ENCODE results near the gene DUSP5. TPM values are rescaled to one million over a fixed set of nuclear protein-coding genes. Genes with fewer than 3 reads are reported as not detected.
A peak's percentile ranks its signal among the peaks of the same experiment; 100 is the strongest.

The DUSP5 gene
- total RNA-seq (2014; rRNA removed; shearing (Covaris generic)) (0.06 and 0.08 TPM in 2 replicates), total RNA-seq (2022) (0.28 and 0.97 TPM in 2 replicates), Bru-seq, nascent RNA (percentile 51 among the genes with signal in this experiment), BruChase-seq, experiment 1, labeled RNA remaining after a 6-hour chase (percentile 29 among the genes with signal in this experiment), BruChase-seq, experiment 2, labeled RNA remaining after a 2-hour chase (percentile 42 among the genes with signal in this experiment)
- long read RNA-seq: 0 reads

GRCh38 chr10:110497438-110498086 lies at the start of gene DUSP5:
DUSP5 (plus strand) TSS chr10:110497907; CDS start chr10:110498122, 215 bp downstream.
- H3K79me2 ChIP-seq (ENCODE audit: insufficient read depth, low read depth, low read length): no peaks in the 10 kb centered on the region
- ChIA-PET CTCF (ENCODE audit: unreplicated experiment) (no interaction called here), POLR2A (interaction anchor here (1.1 to 1.5 kb wide), 3 partner anchors 14 to 56 kb away, joined by 4 to 6 read pairs (median 4); no protein-coding TSS in a partner anchor)
- H3K4me1 ChIP-seq (ENCODE audit: insufficient read depth, low read length, poor library complexity, severe bottlenecking): peaks cover 36% of the 10 kb centered on the region
- no peaks in the 10 kb centered on the region for H3K36me3 ChIP-seq (ENCODE audit: insufficient read depth, low read length)
- BruUV-seq (replicated peaks): no TSS peak
- peak within 1 kb of the TSS; percentile 70 for H3K4me3 ChIP-seq (ENCODE audit: low read depth, low read length, poor library complexity, severe bottlenecking)
- intact Hi-C loops (cut with micrococcal nuclease; ENCODE audit: unreplicated experiment): loop anchor here (1.0 to 2.0 kb wide), 2 partner anchors 83 to 187 kb away; no protein-coding TSS in a partner anchor
- TF ChIP-seq CTCF (conservative IDR thresholded peaks at IDR 0.05; ENCODE audit: low read length) (no peak), EZH2phosphoT487 (IDR thresholded peaks at IDR 0.05; ENCODE audit: borderline replicate concordance, low read depth, low read length) (no peak)
- no peak within 1 kb of the TSS for H3K27ac ChIP-seq (ENCODE audit: low read depth, low read length, poor library complexity, severe bottlenecking)
- no peaks in the 10 kb centered on the region for H3K9me3 ChIP-seq (ENCODE audit: low read length)
- peak; percentile 96 for DNase-seq (ENCODE audit: low spot score)
- H3K4me2 ChIP-seq (ENCODE audit: low read length): peak within 1 kb of the TSS; percentile 75
- no peaks in the 10 kb centered on the region for H4K20me1 ChIP-seq (ENCODE audit: insufficient read depth, low read length)
- peak within 1 kb of the TSS; percentile 43; the same call in 1 of the 2 replicates for H2AFZ ChIP-seq (ENCODE audit: low read length)
- no peaks in the 10 kb centered on the region for H3K9me2 ChIP-seq (ENCODE audit: insufficient read depth, low read length)

- BruUV-seq (replicated peaks): no TSS peak
- CTCF ChIA-PET (ENCODE audit: unreplicated experiment): no interaction called here
- no peaks in the 10 kb centered on the region for H4K20me1 ChIP-seq (ENCODE audit: insufficient read depth, low read length)
- H2AFZ ChIP-seq (ENCODE audit: low read length): no peak overlapping the region
- TF ChIP-seq CTCF (conservative IDR thresholded peaks at IDR 0.05; ENCODE audit: low read length) (no peak), EZH2phosphoT487 (IDR thresholded peaks at IDR 0.05; ENCODE audit: borderline replicate concordance, low read depth, low read length) (no peak)
- no peak overlapping the region for H3K4me2 ChIP-seq (ENCODE audit: low read length)
- intact Hi-C loops (cut with micrococcal nuclease; ENCODE audit: unreplicated experiment): no loop called here
- no peak for DNase-seq (ENCODE audit: low spot score)
- POLR2A ChIA-PET: interaction anchor here (0.5 to 2.2 kb wide), 4 partner anchors 8 to 52 kb away, joined by 3 to 10 read pairs (median 4); no protein-coding TSS in a partner anchor
- no peaks in the 10 kb centered on the region for H3K9me3 ChIP-seq (ENCODE audit: low read length)
- no peaks in the 10 kb centered on the region for H3K79me2 ChIP-seq (ENCODE audit: insufficient read depth, low read depth, low read length)
- no peaks in the 10 kb centered on the region for H3K4me1 ChIP-seq (ENCODE audit: insufficient read depth, low read length, poor library complexity, severe bottlenecking)
- no peak overlapping the region for H3K4me3 ChIP-seq (ENCODE audit: low read depth, low read length, poor library complexity, severe bottlenecking)
- no peaks in the 10 kb centered on the region for H3K9me2 ChIP-seq (ENCODE audit: insufficient read depth, low read length)
- H3K27ac ChIP-seq (ENCODE audit: low read depth, low read length, poor library complexity, severe bottlenecking): no peak overlapping the region
- no peaks in the 10 kb centered on the region for H3K36me3 ChIP-seq (ENCODE audit: insufficient read depth, low read length)
These were observed 48.9 kb upstream of the DUSP5 start for GRCh38 chr10:110448682-110449418.

Data from OCI-LY7 (cell line).